Measurements from ENCODE around the gene AQP6. TPM values are rescaled to one million over a fixed set of nuclear protein-coding genes. Genes with fewer than 3 reads are reported as not detected.

The AQP6 gene
- total RNA-seq, 1 donor from 2014 or later: not detected

DNA sequence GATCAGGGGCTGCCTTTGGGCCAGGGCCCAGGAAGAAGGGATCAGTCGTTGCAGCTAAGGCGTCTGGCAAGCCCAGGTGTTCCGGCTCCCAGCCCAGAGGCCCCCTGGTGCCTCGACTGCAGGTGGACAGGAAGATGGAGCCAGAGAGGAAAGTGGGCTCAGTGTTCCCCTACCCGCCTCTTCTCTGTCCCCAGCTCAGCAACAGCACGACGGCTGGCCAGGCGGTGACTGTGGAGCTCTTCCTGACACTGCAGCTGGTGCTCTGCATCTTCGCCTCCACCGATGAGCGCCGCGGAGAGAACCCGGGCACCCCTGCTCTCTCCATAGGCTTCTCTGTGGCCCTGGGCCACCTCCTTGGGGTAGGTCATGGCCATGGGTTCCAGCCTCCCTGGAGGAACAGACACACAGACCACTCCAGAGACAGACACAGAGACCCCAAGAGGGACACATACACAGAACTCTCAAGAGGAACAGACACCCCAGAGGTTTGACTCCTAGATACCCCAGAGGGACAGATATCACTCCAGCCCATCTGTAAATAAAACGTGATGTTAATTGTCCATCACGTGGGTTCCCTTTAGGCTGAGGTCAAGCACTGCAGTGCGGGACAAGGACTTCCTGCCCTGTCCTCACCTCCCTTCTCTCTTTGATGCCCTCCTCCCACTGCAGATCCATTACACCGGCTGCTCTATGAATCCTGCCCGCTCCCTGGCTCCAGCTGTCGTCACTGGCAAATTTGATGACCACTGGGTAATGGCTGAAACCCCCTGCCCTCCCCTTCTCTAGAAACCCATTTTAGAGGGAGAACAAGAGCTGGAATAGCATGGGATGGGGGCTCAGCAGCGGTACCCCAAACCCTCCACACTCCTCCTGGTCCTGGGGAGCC is 18.5 kb upstream of the AQP6 start:
- Mint-ChIP-seq H3K27me3 (ENCODE audit: unreplicated experiment) (no peaks in the 10 kb centered on the region), H3K36me3 (ENCODE audit: unreplicated experiment) (no peaks in the 10 kb centered on the region), H3K9me3 (ENCODE audit: unreplicated experiment) (no peaks in the 10 kb centered on the region), H3K27ac (ENCODE audit: unreplicated experiment) (no peak overlapping the region), H3K4me3 (ENCODE audit: unreplicated experiment) (no peak overlapping the region), H3K4me1 (ENCODE audit: unreplicated experiment) (peaks cover 4% of the 10 kb centered on the region)
- no peak for DNase-seq (ENCODE audit: extremely low spot score, unreplicated experiment)
- TF ChIP-seq, protein P1, sequence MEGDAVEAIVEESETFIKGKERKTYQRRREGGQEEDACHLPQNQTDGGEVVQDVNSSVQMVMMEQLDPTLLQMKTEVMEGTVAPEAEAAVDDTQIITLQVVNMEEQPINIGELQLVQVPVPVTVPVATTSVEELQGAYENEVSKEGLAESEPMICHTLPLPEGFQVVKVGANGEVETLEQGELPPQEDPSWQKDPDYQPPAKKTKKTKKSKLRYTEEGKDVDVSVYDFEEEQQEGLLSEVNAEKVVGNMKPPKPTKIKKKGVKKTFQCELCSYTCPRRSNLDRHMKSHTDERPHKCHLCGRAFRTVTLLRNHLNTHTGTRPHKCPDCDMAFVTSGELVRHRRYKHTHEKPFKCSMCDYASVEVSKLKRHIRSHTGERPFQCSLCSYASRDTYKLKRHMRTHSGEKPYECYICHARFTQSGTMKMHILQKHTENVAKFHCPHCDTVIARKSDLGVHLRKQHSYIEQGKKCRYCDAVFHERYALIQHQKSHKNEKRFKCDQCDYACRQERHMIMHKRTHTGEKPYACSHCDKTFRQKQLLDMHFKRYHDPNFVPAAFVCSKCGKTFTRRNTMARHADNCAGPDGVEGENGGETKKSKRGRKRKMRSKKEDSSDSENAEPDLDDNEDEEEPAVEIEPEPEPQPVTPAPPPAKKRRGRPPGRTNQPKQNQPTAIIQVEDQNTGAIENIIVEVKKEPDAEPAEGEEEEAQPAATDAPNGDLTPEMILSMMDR (IDR thresholded peaks at IDR 0.05): no peak

DNA sequence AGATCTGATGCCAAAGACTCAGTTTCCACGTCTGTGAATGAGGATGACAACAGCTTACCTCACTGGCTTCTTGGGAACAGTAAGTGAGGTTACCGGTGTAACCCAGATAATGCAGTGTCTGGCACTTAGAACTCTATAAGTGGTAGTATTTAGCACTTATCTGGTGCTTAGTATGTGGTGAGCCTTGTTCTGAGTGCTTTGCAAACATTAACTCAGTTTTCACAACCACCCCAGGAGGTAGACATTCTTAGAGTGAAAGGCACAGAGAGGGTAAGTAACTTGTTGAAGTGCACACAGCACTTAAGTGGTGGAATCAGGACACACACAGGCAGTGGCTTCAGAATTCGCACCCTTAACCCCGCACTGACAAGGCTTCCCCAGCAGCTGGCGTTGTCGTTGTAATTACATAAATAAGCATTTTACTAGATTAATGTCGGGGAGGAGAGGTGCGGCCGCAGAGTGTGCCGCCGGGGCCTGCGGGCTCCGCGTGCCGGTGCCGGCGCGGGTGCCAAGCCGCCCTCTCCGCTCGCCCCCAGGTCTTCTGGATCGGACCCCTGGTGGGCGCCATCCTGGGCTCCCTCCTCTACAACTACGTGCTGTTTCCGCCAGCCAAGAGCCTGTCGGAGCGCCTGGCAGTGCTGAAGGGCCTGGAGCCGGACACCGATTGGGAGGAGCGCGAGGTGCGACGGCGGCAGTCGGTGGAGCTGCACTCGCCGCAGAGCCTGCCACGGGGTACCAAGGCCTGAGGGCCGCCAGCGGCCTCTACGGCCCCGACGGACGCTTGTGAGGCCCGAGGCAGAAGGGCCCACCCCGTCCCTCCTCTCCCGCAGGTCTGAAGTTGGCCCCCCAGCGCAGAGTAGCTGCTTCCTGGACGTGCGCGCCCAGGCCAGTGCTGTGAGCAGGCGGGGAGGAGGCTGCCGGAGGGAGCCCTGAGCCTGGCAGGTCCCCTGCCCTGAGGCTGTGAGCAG is 17.6 kb upstream of the AQP6 start:
- Mint-ChIP-seq H3K4me1 (ENCODE audit: unreplicated experiment) (peaks cover 14% of the 10 kb centered on the region), H3K4me3 (ENCODE audit: unreplicated experiment) (no peak overlapping the region), H3K9me3 (ENCODE audit: unreplicated experiment) (no peaks in the 10 kb centered on the region), H3K36me3 (ENCODE audit: unreplicated experiment) (no peaks in the 10 kb centered on the region), H3K27ac (ENCODE audit: unreplicated experiment) (no peak overlapping the region), H3K27me3 (ENCODE audit: unreplicated experiment) (no peaks in the 10 kb centered on the region)
- TF ChIP-seq, protein P1 (IDR thresholded peaks at IDR 0.05): no peak
- DNase-seq (ENCODE audit: extremely low spot score, unreplicated experiment): no peak

DNA sequence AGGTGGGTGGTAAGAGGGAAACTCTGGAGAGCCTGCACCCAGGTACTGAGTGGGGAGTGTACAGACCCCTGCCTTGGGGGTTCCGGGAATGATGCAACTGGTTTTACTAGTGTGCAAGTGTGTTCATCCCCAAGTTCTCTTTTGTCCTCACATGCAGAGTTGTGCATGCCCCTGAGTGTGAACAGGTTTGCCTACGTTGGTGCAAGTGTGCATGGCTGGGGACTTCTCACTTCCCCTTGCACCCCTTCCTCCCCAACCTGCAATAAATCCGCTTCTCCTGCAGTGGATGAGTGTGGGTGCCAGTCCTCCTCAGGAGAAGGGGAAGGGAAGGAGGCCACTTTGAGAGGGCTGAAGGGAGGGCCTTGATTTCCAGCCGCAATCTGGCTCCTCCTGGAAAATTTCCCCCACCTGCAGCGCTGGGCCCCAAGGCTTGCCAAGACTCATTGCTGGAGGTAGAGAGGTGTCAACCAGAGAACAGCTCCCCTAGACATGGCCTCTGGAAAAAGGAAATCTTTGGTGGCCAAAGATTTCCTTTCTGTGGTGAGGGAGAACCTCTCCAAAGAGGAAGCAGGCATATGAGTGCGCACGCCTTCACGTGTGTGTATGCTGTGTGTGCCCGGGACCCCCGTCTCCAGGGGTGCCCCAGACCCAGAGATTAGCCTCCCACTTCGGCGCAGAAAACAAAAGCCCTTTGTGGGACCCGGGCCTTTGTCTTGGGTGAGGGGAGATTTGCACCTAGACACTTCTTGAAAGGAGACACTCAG is 16.7 kb upstream of the AQP6 start:
- TF ChIP-seq, protein P1 (IDR thresholded peaks at IDR 0.05): no peak
- Mint-ChIP-seq H3K27ac (ENCODE audit: unreplicated experiment) (no peak overlapping the region), H3K27me3 (ENCODE audit: unreplicated experiment) (peaks cover 5% of the 10 kb centered on the region), H3K36me3 (ENCODE audit: unreplicated experiment) (no peaks in the 10 kb centered on the region), H3K4me1 (ENCODE audit: unreplicated experiment) (peaks cover 20% of the 10 kb centered on the region), H3K9me3 (ENCODE audit: unreplicated experiment) (no peaks in the 10 kb centered on the region), H3K4me3 (ENCODE audit: unreplicated experiment) (no peak overlapping the region)
- DNase-seq (ENCODE audit: extremely low spot score, unreplicated experiment): no peak

DNA sequence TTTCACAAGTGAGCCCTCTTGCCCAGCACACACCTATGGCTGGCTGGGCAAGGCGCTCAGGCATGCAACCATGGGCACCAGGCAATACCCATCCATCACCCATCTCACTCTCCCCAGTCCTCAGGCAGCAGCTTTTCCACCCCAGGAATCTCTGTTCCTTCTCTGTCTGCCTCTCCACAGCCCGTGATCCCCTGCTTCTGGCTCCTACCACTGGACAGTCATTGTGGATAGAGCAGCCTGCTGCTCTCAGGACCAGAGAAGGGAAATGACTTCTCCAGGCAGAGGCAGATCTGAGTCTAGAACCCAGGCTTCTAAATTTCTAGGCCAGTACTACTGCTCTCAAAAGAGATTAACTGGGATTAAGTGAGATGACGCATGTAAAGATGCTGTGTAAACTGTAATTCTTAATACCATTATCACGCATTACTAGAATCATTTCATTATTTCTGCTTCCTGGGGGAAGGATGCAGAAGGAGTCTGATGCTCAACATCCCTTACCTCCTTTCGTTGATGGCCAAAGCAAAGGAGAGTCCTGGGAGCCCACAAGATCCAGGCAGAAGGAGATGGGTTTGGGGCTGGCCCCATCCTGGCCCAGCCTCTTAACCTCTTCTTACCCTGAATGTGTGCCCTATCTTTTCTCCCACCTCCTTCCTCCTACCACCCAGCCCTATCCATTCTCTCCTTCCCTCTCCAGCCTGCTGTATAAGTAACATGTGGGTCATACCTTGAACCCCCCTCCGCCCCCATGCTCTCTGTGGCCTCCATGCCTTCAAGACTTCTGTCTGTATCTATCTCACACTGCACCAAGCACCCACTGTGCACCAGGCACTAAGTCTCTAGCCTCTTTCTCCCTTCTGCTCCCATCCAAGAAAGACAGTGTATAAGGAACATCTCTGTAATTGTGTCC is 15.8 kb upstream of the AQP6 start:
- TF ChIP-seq, protein P1 (IDR thresholded peaks at IDR 0.05): no peak
- no peaks in the 10 kb centered on the region for H3K9me3 Mint-ChIP-seq (ENCODE audit: unreplicated experiment)
- H3K27me3 Mint-ChIP-seq (ENCODE audit: unreplicated experiment): peaks cover 5% of the 10 kb centered on the region
- H3K36me3 Mint-ChIP-seq (ENCODE audit: unreplicated experiment): no peaks in the 10 kb centered on the region
- DNase-seq (ENCODE audit: extremely low spot score, unreplicated experiment): no peak
- H3K4me3 Mint-ChIP-seq (ENCODE audit: unreplicated experiment): no peak overlapping the region
- no peak overlapping the region for H3K27ac Mint-ChIP-seq (ENCODE audit: unreplicated experiment)
- H3K4me1 Mint-ChIP-seq (ENCODE audit: unreplicated experiment): peaks cover 20% of the 10 kb centered on the region
